T-helper 1 cell treated with Interleukin-12 subunit alpha and Interleukin-12 subunit beta and Interleukin-4 antibody, amounts not matched to agents 30 μg/mL and 1 μg/mL, for 36 hours (primary cell): ENCODE results near the gene STAT6.

Experiments
- H3K27ac Mint-ChIP-seq: one replicate; pipeline ENCODE4 v1.8.0; 2021; ENCODE audit warnings: mild to moderate bottlenecking, mixed read lengths
- H3K27me3 Mint-ChIP-seq: one replicate; pipeline ENCODE4 v1.8.0; 2021; ENCODE audit warnings: low read depth, mixed read lengths
- H3K36me3 Mint-ChIP-seq: one replicate; pipeline ENCODE4 v1.8.0; 2021; ENCODE audit warnings: low read depth, mixed read lengths
- H3K4me1 Mint-ChIP-seq: one replicate; pipeline ENCODE4 v1.8.0; 2021; ENCODE audit warnings: low read depth, mixed read lengths
- H3K4me3 Mint-ChIP-seq: one replicate; pipeline ENCODE4 v1.8.0; 2021; ENCODE audit warnings: mild to moderate bottlenecking, moderate library complexity, mixed read lengths
- H3K9me3 Mint-ChIP-seq: one replicate; pipeline ENCODE4 v1.8.0; 2021; ENCODE audit warnings: mixed read lengths

The STAT6 gene

GRCh38 chr12:57138526-57139272, 27.5 kb upstream of the STAT6 start:
- Mint-ChIP-seq H3K4me1 (no peaks in the 10 kb centered on the region), H3K36me3 (no peaks in the 10 kb centered on the region), H3K27ac (no peak overlapping the region), H3K9me3 (no peaks in the 10 kb centered on the region), H3K27me3 (no peaks in the 10 kb centered on the region), H3K4me3 (no peak overlapping the region)

DNA sequence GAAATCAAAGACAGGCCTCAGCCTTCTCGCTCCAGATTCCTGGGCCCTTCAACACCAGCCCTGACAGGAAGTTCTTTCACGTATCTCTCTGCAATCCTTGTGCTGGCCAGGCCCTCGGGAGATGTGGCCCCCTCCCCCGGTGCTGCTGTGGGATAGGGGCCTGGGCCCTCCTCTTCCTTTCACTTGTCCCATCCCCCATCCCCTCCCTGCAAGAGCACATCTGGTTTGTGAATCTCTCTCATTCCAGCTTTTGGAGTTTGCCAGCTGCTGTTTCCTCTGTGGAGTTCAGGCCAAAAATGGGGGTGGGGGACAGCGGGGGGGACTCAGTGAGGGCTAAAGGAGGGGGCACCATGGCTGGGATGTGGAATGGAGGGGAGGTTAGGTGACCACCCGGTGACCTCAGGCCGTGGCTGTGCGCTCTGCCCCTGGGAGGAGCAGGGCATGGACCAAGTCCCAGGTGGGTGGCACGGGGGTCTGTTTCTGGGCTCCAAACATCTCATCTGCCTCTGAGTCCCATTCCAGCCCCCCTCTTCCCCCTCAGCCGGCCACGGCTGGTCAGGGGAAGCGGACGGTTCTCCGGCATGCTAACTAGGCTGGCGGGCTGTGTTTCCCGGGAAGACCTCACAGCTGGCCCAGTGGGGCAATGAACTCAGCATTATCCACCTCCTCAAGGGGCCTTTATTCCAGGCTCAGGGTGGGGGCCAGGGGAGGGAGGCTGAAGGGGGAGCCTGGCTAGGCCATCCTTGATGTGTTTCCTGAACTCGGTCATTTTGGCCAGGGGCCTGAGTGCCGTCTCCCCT, 24.6 kb upstream of the STAT6 start:
- Mint-ChIP-seq H3K9me3 (no peaks in the 10 kb centered on the region), H3K4me3 (no peak overlapping the region), H3K27ac (no peak overlapping the region), H3K27me3 (peaks cover 16% of the 10 kb centered on the region), H3K36me3 (no peaks in the 10 kb centered on the region), H3K4me1 (no peaks in the 10 kb centered on the region)

GRCh38 chr12:57134949-57135348, 23.8 kb upstream of the STAT6 start:
- Mint-ChIP-seq H3K4me1 (no peaks in the 10 kb centered on the region), H3K36me3 (no peaks in the 10 kb centered on the region), H3K9me3 (no peaks in the 10 kb centered on the region), H3K4me3 (no peak overlapping the region), H3K27ac (no peak overlapping the region), H3K27me3 (peaks cover 24% of the 10 kb centered on the region)

- Mint-ChIP-seq H3K4me3 (no peak overlapping the region), H3K27ac (no peak overlapping the region), H3K27me3 (peaks cover 29% of the 10 kb centered on the region), H3K9me3 (no peaks in the 10 kb centered on the region), H3K4me1 (no peaks in the 10 kb centered on the region), H3K36me3 (no peaks in the 10 kb centered on the region)
Observed at GRCh38 chr12:57133916-57134315, 22.8 kb upstream of the STAT6 start.

DNA sequence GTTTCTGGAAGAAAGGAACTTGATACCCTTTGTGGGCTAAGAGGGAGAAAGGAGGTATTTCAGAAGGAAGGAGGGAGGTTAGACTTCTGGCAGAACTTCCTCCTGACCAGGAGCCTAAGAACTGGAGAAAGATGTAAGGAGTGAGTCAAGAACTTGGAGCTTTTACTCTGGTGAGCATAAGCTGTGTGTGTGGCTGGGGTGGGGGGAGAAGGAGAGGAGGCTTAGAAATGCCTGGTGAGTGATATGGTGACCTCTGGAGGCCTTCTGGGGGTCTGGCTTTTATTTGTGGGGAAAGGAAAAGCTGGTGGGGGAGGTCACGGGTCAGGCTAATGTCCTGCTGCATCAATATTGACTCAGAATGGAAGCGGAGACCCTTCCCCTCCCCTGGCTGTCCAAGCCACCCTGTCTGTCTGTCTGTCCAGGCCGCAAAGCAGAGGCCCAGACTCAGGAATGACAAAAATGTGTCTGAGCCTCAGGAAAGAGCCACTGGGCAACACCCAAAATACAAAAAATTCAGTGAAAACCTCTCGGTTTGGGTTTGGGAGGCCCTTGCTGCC, 21.9 kb upstream of the STAT6 start:
- H3K9me3 Mint-ChIP-seq: no peaks in the 10 kb centered on the region
- no peak overlapping the region for H3K4me3 Mint-ChIP-seq
- no peaks in the 10 kb centered on the region for H3K36me3 Mint-ChIP-seq
- H3K27me3 Mint-ChIP-seq: peaks cover 29% of the 10 kb centered on the region
- no peak overlapping the region for H3K27ac Mint-ChIP-seq
- no peaks in the 10 kb centered on the region for H3K4me1 Mint-ChIP-seq

DNA sequence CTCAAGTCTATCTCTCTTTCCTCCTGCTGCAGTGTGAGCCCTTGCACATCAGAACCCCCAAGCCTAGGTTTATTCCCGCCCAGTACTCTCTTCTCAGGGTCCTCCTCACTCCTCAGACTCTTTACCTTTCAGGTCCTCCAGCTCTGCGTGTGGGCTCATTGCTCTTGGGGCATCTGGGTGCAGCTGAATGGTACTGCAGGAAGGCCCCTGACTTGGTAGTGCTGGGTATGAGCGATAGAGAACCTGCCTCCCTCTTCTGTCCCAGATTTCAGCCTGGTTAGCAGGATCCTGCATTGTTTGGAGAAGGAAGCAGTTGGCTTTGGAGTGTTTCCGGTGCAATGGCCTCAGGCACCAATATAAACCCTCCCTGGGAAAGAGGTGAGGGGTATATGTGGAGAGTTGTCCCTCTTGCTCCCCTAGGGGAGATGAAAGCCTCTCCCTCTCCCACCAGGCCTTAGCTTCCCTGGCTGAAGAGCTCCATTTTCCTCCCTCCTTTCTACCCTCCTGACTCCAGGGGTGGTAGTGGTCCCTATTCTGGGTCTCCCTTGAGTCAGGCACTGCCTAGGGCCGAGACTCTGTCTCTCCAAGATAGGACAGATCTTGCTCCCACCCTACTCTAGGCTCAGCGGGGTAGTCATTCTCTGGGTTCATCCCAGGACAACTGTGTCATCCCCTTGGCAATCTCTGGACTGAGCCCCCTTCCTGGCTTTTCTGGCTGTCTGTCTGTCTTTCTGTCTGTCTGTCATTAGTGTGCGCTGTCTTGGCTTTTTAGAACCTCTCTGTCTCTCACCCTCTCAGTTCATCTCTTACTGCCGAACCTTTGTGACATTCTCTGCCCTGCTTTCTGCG, 21.0 kb upstream of the STAT6 start:
- no peak overlapping the region for H3K4me3 Mint-ChIP-seq
- H3K27me3 Mint-ChIP-seq: peaks cover 31% of the 10 kb centered on the region
- H3K36me3 Mint-ChIP-seq: no peaks in the 10 kb centered on the region
- H3K27ac Mint-ChIP-seq: no peak overlapping the region
- H3K9me3 Mint-ChIP-seq: no peaks in the 10 kb centered on the region
- H3K4me1 Mint-ChIP-seq: peaks cover 3% of the 10 kb centered on the region

GRCh38 chr12:57130941-57131340, 19.8 kb upstream of the STAT6 start:
- no peaks in the 10 kb centered on the region for H3K36me3 Mint-ChIP-seq
- peaks cover 4% of the 10 kb centered on the region for H3K4me1 Mint-ChIP-seq
- H3K4me3 Mint-ChIP-seq: no peak overlapping the region
- H3K27ac Mint-ChIP-seq: no peak overlapping the region
- H3K9me3 Mint-ChIP-seq: no peaks in the 10 kb centered on the region
- peaks cover 43% of the 10 kb centered on the region for H3K27me3 Mint-ChIP-seq

- Mint-ChIP-seq H3K9me3 (no peaks in the 10 kb centered on the region), H3K27ac (no peak overlapping the region), H3K4me3 (peak overlapping the region; percentile 59), H3K27me3 (peaks cover 48% of the 10 kb centered on the region), H3K4me1 (peaks cover 4% of the 10 kb centered on the region), H3K36me3 (no peaks in the 10 kb centered on the region)
Observed at GRCh38 chr12:57129889-57130288, 18.7 kb upstream of the STAT6 start.

GRCh38 chr12:57129321-57129842, 18.2 kb upstream of the STAT6 start:
- Mint-ChIP-seq H3K9me3 (peaks cover 1% of the 10 kb centered on the region), H3K27ac (no peak overlapping the region), H3K27me3 (peaks cover 54% of the 10 kb centered on the region), H3K4me3 (peak overlapping the region; percentile 59), H3K36me3 (no peaks in the 10 kb centered on the region), H3K4me1 (peaks cover 4% of the 10 kb centered on the region)

DNA sequence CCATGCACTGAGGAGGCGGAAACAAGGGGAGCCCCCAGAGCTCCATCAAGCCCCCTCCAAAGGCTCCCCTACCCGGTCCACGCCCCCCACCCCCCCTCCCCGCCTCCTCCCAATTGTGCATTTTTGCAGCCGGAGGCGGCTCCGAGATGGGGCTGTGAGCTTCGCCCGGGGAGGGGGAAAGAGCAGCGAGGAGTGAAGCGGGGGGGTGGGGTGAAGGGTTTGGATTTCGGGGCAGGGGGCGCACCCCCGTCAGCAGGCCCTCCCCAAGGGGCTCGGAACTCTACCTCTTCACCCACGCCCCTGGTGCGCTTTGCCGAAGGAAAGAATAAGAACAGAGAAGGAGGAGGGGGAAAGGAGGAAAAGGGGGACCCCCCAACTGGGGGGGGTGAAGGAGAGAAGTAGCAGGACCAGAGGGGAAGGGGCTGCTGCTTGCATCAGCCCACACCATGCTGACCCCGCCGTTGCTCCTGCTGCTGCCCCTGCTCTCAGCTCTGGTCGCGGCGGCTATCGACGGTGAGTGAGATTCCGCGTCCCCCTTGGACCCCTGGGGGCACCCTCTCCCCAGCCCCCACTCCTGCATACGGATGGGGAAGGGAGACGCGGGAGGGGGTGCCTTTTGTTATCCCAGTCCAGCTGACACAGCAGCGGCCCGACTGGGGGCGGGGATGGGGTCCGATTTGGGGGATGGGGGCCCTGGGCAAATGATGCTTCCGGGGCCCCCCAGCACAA, 17.5 kb upstream of the STAT6 start:
- Mint-ChIP-seq H3K27ac (no peak overlapping the region), H3K36me3 (peaks cover 5% of the 10 kb centered on the region), H3K4me3 (no peak overlapping the region), H3K27me3 (peaks cover 57% of the 10 kb centered on the region), H3K9me3 (peaks cover 8% of the 10 kb centered on the region), H3K4me1 (peaks cover 4% of the 10 kb centered on the region)

DNA sequence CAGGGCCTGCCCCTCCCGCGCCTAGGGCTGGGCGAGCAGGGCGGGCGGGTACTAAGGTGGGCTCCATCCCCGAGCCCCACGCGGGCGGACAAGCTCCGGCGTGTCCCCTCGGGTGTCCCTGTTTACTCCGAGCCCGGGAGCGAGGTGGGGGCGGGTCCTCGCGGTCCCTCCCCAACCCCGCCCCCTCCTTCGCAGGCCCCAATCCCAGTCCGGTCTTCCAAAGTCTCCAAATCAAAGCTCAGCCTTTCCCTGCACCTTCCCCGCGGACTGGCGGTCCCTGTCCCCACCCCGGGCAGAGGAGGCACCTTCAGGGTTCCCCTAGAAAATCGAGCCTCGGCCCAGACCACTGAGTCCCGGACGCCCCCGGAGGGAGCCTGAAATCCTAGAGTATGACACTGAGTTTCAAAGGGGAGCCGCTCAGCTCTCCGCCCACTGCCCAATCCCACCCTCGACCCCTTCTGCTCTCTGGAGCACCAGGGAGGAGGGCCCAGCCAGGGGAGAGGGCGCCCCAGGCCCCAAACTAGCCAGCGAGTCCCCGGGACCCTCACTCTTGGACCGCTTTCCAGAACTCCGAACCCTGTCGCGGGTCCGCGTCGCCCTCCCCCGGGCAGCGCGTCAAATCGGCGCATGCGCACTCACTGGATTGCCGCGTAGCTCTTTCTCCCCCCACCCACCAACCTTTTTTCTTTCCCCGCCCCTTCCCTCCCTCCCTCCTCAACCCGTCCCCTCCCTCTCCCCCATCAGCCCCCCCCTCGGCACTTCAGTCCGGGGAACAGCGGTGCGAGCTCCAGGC, 16.8 kb upstream of the STAT6 start, which contains the start of gene LRP1:
LRP1 (plus strand) TSS at position 758 of the 793 bp plus-strand sequence. CDS start 482 bp downstream, outside the sequence.
- Mint-ChIP-seq H3K4me3 (peak within 1 kb of the TSS; percentile 77), H3K9me3 (peaks cover 14% of the 10 kb centered on the region), H3K27ac (no peak within 1 kb of the TSS), H3K4me1 (peaks cover 4% of the 10 kb centered on the region), H3K27me3 (peaks cover 57% of the 10 kb centered on the region), H3K36me3 (peaks cover 8% of the 10 kb centered on the region)

DNA sequence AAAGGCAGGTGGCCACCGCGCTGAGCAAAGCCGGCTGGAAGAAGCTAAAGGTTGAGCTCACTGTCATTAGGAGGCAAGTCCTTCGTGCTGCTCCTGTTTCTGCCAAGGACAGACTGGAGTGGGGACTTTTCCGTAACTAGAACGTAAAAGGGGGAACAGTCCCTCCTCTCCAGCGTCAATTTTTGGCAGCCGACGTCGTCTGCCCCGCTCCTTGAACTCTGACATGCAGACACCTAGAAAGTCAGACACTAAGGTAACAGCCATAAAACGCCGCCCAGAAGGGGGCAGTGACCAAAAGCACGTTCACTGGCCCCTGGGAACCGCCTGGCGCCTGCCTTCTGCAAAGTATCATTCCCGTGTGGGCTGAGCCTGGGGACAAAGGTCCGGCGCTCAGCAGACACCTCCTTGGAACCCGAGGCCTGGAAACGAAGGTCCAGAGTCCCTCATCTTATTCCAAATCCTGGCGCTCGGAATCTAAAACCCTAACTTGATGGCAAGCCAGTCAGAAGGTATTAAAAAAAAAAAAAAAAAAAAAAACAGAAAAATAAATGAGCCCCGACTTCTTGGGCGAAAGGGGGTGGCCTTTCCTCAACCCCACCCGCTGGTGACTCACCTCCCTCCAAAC, 16.1 kb upstream of the STAT6 start:
- Mint-ChIP-seq H3K9me3 (peaks cover 19% of the 10 kb centered on the region), H3K4me3 (peak overlapping the region; percentile 77), H3K27me3 (peaks cover 52% of the 10 kb centered on the region), H3K36me3 (peaks cover 8% of the 10 kb centered on the region), H3K27ac (no peak overlapping the region), H3K4me1 (peaks cover 4% of the 10 kb centered on the region)
